Measurements from ENCODE around the gene MYT1.

The MYT1 gene

DNA sequence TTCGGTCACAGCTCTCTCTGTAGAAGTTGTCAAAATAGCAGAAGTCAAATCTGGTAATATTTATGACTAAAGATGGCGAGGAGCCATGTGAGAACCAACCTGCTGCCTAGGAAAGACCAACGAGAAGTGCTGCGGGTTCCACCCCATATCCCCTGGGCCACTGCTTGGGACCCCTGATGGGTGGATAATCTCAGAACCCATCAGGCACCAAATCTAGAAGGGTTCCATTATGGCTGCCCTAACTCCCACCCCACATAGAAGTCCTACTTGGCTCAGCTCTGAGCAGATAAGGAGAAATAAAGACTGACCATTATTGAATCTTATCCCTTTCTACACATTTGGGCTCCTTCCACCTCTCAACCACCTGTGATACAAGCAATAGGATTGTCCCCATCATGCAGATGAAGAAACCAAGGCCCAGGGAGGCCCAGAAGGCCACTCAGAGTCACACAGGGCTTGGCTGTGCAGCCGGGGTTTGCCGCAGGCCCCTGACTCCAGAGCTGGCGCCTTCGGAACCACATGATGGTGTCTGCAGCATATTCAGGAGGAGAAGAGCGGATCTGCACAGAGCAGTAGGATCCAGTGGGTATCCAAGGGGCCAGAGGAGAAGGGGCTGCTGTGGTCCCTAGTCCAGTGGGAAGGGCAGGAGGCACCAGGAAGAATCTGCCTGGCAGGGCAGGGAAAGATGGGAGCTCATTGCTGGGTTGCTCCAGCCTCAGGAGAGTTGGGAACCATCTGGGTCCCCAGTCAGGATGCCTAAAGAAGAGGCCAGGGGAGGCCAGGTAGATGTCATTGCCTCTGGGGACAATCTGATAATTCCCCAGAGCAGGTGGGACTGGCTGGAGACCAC lies 81.7 kb downstream of the MYT1 start:
- no peak for DNase-seq

- DNase-seq, result no peak
Measured at GRCh38 chr20:64246616-64247306, 82.5 kb downstream of the MYT1 start.

GRCh38 chr20:64247307-64247618 lies 83.0 kb downstream of the MYT1 start:
- no peak for DNase-seq

GRCh38 chr20:64247970-64248841 lies 84.0 kb downstream of the MYT1 start:
- DNase-seq, result no peak

DNA sequence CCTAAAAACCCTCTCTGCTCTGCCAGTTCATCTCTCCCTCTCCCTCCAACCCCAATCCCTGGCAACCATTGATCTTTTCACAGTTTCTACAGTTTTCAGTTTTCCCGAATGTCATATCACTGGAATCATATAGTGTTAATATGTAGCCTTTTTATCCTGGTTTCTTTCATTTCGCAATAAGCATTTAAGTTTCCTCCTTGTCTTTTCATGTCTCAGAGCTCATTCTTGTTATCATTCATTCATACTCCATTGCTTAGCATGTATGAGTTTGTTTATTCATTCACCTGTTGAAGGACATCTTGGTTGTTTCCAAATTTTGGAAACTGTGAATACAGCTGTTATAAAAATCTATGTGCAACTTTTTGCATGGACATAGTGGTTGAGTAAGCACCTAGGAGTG lies 85.8 kb downstream of the MYT1 start:
- DNase-seq, result no peak

DNA sequence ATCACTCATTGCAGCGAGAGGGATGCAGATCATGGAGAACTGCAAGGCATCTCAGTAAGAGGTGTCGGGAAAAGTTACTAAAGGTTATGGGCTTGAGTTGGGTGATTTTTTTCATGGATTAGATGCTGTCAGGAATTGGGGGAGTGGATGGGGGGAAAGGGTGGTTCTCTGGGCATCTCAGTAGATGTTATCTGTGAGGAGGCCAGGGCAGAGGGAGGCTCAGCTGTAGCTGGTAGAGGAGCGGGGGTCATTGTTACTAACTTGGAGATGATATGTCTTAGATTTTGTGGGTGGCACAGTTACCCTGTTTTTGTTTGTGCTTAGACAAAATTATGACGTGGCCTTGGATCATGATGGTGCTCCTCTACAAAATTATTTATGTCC lies 88.7 kb downstream of the MYT1 start:
- no peak for DNase-seq

DNA sequence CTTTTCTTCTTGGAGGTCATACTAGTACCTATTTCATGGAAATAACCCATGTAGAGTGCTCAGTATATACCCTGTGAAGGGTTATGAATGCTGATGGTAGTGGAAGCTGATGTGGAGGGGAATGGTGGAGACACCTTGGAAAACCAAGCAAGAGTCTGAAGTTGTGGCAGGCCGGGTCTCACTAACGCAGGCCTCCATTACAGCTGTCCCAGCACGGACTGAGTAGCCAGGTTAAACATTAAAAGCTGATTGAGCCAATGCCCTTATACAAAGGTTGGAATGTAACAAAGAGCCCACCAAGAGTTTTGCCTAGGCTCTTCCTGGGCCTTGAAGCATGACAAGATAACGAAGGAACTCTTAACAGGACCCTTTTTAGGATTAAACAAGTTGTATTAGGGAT lies 89.2 kb downstream of the MYT1 start:
- no peak for DNase-seq

GRCh38 chr20:64254156-64254555 lies 89.9 kb downstream of the MYT1 start:
- DNase-seq, result no peak

DNA sequence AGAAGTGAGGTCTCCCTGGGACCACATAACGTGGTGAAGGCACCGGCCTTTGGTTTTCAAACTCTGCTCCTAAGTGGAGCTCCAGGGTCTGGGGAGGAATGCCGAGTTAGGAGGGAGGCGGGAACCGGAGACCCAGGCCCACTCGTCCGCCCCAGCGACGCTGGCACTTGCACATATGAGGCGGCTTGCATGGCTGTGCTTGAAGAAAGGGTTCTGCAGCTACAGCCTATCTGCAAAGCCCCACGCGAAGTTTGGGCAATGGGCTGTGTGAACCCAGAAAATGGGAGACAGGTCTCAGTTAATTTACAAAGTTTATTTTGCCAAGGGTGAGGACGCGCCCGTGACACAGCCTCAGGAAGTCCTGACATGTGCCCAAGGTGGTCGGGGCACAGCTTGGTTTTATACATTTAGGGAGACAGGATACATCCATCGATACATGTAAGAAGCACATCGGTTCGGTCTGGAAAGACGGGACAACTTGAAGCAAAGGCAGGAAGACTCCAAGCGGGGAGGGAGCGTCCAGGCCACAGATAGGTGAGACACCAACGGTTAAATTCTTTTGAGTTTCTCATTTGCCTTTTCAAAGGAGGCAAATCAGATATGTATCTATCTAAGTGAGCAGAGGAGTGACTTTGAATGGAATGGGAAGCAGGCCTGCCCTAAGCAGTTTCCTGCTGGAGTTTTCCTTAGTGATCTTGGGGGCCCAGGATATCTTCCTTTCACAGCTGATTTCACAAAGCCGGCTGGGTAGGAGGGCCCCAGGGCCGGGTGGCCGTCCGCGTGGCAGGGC lies 90.5 kb downstream of the MYT1 start:
- DNase-seq, result no peak

DNA sequence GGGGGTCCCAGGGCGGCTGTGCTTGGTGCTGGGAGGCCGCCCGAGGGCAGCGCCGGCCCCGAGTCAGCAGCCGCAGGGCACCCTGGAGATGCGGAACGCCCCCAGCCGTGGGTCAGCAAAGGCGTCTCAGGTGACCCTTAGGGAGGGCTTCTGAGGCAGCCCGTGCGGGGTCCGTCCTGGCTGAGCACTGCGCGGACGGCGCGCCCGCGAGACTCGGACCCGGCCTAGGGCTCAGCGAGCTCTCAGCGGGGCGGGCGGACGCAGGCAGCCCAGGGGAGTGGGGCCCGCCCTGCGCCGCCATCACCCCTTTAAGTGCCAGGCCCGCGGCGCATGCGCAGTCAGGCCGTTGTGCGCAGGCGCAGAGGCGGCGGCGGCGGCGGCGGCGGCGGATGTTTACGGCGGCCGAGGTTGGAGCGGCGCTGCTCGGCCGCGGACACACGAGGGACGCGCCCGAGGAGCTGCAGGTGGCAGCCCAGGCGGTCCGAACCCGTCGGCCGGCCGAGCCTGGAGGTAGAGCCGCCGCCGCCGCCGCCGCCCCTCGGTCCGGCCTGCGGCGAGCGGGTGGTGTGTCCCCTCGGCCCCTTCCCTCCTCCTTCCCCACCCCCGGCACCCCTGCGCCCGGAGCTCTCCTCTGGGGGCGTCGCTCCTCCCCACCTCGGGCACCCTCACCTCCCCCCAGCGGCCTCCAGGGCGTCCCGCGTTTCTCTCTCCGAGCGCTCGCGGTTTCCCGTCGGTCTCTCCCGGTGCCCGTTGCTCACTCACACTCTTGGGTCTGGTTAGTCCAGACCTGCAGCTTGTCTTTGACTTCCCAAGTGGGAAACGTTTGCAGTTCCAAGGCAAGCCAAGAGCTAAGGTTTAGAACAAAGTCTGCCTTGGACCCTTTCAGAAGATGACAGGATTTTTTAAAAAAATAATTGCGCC lies 91.4 kb downstream of the MYT1 start, which contains the start of gene PCMTD2:
Gene PCMTD2 (plus strand): TSS at position 388 of the 921 bp plus-strand sequence. CDS start 4,218 bp downstream, outside the sequence.
- peak; percentile 93 for DNase-seq

DNA sequence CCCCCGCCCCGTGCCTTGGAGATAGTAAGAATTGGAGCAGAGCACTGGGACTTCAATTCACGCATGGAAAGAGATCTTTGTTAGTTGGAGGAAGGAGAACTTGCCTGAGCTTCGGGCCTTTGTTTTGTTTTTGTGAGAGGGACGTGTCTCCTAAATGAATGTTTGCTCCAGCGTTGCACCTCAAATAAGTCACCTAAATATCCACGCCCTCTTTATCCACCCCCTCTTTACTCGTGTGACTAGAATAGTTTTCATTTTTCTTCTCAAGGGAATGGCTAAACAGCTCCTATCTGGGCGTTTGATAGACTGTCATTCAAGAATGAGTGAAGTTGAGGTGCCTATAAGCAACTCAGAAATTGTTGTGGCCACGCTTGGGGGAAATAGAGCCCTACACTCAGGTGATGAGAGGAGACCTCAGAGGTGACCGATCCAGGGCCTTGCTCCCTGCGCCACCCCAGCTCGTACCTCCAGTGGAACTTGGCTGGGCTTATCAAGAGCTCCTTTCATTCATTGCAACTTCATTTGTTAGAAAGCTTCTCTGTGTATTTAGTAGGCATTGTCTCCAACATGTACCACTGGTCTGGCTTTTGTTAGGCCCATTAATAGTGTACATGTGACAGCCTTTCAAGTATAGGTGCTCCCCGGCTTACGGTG lies 92.2 kb downstream of the MYT1 start:
- peak; percentile 17 for DNase-seq

- no peak for DNase-seq
Measured at GRCh38 chr20:64257107-64257757, 93.0 kb downstream of the MYT1 start.

DNA sequence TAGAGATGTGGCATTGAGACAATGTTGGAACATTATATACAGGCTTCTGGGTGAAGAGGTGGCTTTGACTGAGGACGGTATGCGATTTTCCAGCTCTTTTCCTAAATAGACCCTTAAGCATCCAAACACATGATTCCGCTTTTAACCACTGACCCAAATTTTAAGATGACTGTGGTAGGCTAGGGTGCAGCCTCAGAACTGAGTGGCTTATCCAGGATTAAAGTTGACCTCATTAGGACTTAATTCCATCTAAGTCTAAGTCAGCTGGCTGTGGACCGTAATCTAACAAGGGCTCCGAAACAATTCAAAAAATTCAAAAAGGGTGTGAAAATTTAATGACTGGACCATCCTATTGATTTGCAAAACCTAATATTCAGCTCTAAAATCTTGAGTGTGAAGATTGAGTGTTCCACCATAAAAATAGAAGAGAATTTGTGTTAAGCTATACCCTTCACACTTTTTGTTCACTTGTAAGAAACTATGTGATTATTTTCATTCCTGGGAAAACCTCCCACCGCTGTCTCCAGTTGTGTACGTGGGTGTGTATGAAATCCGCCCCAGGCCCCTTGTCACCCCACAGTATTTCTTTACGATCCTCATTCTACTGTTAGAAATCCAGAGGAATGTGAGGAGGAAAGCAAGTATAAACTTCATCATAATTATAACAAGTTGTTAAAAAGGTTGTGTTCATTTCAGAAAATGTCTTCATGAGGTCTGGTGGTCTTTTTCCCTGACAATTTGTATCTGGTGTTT lies 94.0 kb downstream of the MYT1 start:
- no peak for DNase-seq

DNA sequence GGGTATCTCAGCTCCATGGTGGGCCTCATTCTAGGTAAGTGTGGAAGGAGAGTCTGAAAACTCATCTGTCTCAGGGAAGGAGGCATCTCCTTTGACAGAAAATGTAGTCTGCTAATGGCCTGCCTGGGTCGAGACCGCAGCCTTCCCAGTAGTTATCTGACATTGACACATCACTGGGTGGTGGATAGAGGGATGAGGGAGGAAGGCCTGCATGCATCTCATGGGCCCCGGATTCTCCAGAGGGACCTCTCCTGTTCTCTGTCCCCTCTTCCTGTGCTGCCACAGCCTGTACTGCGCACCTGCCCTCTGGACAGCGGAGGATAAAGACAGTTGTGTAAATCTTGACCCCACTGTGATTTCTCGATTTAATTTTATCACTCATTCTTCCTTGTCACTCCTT lies 96.0 kb downstream of the MYT1 start:
- DNase-seq, result no peak

DNA sequence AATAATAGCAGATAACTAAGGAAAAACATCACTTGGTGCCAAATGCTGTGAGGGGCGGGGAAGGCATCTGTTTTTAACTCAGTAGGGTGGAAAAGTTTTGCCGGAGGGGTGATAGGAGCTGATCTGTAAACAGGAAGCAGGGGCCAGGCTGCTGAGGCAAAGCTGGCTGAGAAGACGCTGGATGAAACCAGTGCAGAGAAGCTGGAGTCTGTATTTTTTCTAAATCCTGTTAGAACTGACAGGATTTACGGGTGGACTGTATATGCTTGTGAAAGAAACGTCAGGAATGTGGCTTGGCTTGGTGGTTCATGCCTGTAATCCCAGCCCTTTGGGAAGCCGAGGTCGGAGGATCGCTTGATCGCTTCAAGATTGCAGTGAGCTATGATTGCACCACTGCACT lies 96.9 kb downstream of the MYT1 start:
- DNase-seq, result peak; percentile 14

- no peak for DNase-seq
Measured at GRCh38 chr20:64264091-64264490, 99.8 kb downstream of the MYT1 start.

- no peak for DNase-seq
Measured at GRCh38 chr20:64265201-64265600, 100.9 kb downstream of the MYT1 start.

- no peak for DNase-seq
Measured at GRCh38 chr20:64266988-64267387, 102.7 kb downstream of the MYT1 start.

GRCh38 chr20:64268174-64268573 lies 103.9 kb downstream of the MYT1 start:
- DNase-seq, result no peak
